HG03108 (cell line): ENCODE measurements around the gene CNPY1.
"Not testable (repeated sequence)": the region's sequence is repeated elsewhere in the genome, so short reads cannot be mapped to it uniquely, and the experiment has no call there.

Experiments used
- ATAC-seq: cut with Tn5 transposase; IDR thresholded peaks from one replicate; pipeline ENCODE4 v1.9.1; 2021; ENCODE audit warnings: moderate library complexity; ENCODE audit not compliant: unreplicated experiment

The CNPY1 gene

GRCh38 chr7:155579565-155579964 is 33.2 kb upstream of the CNPY1 start:
- no peak for ATAC-seq

GRCh38 chr7:155578016-155578415 is 31.7 kb upstream of the CNPY1 start:
- ATAC-seq = no peak

- ATAC-seq = no peak
These were observed 31.1 kb upstream of the CNPY1 start for GRCh38 chr7:155577509-155577905.

GRCh38 chr7:155576900-155577508 is 30.6 kb upstream of the CNPY1 start:
- ATAC-seq = no peak

GRCh38 chr7:155576416-155576815 is 30.1 kb upstream of the CNPY1 start:
- no peak for ATAC-seq

- ATAC-seq = no peak
These were observed 28.4 kb upstream of the CNPY1 start for GRCh38 chr7:155574556-155575290.

GRCh38 chr7:155571581-155572345 is 25.4 kb upstream of the CNPY1 start:
- ATAC-seq = no peak

GRCh38 chr7:155570991-155571390 is 24.6 kb upstream of the CNPY1 start:
- no peak for ATAC-seq

GRCh38 chr7:155570171-155570958 is 24.0 kb upstream of the CNPY1 start:
- no peak for ATAC-seq

- ATAC-seq = no peak
These were observed 23.3 kb upstream of the CNPY1 start for GRCh38 chr7:155569681-155570080.

- no peak for ATAC-seq
These were observed 22.6 kb upstream of the CNPY1 start for GRCh38 chr7:155568842-155569494.

- no peak for ATAC-seq
These were observed 21.9 kb upstream of the CNPY1 start for GRCh38 chr7:155568333-155568660.

GRCh38 chr7:155567646-155568332 is 21.4 kb upstream of the CNPY1 start:
- no peak for ATAC-seq

GRCh38 chr7:155566011-155566836 is 19.9 kb upstream of the CNPY1 start:
- ATAC-seq = no peak

- no peak for ATAC-seq
These were observed 19.2 kb upstream of the CNPY1 start for GRCh38 chr7:155565596-155565995.

GRCh38 chr7:155562976-155563375 is 16.6 kb upstream of the CNPY1 start:
- not testable (repeated sequence) for ATAC-seq

- ATAC-seq = no peak
These were observed 15.7 kb upstream of the CNPY1 start for GRCh38 chr7:155562106-155562505.

GRCh38 chr7:155560982-155561686 is 14.8 kb upstream of the CNPY1 start:
- ATAC-seq = no peak
